Measurements from ENCODE around the gene ZNF132.

Gene ZNF132

DNA sequence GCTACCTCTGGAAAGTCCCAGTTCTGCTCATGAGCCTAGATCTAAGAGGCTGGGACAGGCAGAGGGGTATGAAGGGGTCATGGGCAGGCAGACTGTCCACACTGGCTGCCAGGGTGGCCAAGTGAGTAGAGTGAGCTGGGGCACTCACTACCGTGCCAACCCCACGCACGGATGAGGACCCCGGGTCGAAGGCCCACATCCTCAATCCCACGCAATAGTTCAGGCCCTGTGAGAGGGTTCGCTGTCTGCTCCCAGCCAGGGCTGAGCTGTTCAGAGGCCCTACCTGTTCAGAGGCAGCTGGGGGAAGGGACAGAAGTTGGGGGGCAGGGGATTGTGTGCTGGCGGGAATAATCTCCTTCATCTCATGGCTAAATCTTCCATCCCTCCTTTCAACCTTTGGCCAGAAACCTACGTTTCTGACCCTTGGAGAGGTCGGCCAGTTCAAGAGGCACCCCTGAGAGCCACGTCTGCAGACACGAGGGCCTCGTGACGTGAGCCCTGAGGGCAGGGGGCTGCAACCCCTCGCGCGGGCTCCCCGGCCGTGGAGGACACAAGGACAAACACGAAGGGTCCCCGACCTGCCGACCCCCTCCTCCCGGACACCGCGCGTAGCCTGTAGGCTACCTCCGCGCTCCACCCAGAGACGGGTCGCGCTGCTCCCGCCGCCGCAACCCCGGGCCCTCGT lies 53.9 kb downstream of the ZNF132 start:
- DNase-seq: no peak

DNA sequence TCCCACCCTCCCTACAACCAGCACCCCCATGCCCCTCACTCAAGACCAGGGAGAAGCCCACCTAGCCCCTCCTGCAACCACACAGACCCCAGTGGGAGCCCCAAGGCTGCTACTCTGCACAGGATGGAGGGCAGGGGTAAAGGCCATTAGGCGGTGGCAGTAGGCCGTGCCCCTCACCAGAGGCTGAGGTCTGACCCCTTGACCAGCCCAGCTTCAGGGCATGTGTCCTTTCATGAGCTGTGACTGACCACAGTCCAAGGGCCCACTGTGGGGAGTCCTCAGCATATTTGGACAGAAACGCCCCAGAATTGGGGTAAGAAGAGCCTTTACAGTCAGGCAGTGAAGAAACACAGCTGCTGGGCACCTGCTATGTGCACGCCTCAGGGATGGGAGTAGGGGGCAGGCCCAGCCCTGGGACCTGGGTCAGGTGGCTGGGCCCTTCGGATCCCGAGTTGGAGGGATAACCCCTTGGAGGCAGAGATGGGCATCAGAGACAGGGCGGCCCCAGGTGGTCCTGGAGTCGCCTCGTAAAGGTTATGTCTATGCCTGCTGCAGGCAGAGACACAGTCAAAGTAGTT lies 54.6 kb downstream of the ZNF132 start:
- no peak for DNase-seq

DNA sequence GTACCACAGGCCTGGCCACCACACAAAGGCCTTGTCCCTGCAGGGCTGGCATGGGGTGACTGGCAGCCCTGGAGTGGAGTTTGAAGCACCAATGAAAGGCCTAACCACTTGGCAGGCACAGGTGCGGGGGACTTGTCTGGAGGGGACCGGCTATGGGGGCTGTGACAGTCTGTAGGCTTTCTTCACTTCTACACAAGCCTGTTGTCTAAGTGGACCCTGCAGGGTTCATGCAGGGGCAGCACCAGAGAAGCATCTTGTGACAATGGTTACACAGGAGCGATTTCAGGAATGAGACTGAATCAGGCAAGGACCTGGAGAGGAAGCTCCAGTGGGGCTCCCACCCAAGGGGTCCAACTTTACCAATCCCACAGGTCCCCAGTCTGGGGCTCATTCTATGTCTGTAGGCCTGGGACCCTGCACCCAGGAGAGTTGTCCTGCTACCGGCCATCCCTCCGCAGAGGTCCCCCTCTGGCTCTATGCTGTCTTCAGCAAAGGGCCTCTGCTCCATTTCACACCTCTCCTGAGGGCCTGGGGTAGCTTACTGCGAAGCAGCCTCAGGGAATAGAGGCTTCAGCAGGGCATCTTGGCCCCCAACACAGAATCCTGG lies 56.9 kb downstream of the ZNF132 start:
- no peak for DNase-seq
